Gastrocnemius medialis (tissue), 4 donors: ENCODE results near the gene TGM3. TPM values are rescaled to one million over a fixed set of nuclear protein-coding genes. Genes with fewer than 3 reads are reported as not detected.

ENCODE experiments used
- ATAC-seq, 2 donors: fragments of 150-250 bp; one replicate each; pipeline ENCODE4 v1.9.1; 2016
- DNase-seq, 2 donors: peaks; one replicate each; pipeline ENCODE4 v3.0.0-alpha.2; 2019
- H3K27ac ChIP-seq, 4 donors: fragments of 200-600 bp; sonication (generic); 1 replicate in 1 of 4; 2 replicates in 3 of 4; pipeline ENCODE4 v1.5.1; 2016 to 2018; ENCODE audit warnings: mild to moderate bottlenecking in 2 of 4, moderate library complexity in 1 of 4
- H3K27me3 ChIP-seq, 3 donors: fragments of 200-600 bp; sonication (generic) in 2 of 3; 1 replicate in 1 of 3; 2 replicates in 2 of 3; pipeline versions ENCODE4 v1.5.1 to v1.6.0; 2016 to 2019; ENCODE audit warnings: mild to moderate bottlenecking in 1 of 3, moderate library complexity in 1 of 3
- H3K36me3 ChIP-seq, 2 donors: fragments of 200-600 bp; sonication (generic) in 1 of 2; one replicate each; pipeline ENCODE4 v1.5.1; 2017 to 2018
- H3K4me1 ChIP-seq, 2 donors: fragments of 200-600 bp; sonication (generic) in 1 of 2; one replicate each; pipeline ENCODE4 v1.5.1; 2016 to 2017; ENCODE audit warnings: mild to moderate bottlenecking in 2 of 2
- H3K4me3 ChIP-seq, 4 donors: fragments of 200-600 bp; sonication (generic) in 3 of 4; 1 replicate in 1 of 4; 2 replicates in 3 of 4; pipeline ENCODE4 v1.5.1; 2016 to 2019; ENCODE audit warnings: mild to moderate bottlenecking in 2 of 4
- H3K9me3 ChIP-seq, 3 donors: fragments of 200-600 bp; sonication (generic) in 2 of 3; 1 replicate in 1 of 3; 2 replicates in 2 of 3; pipeline ENCODE4 v1.5.1; 2016 to 2019
- POLR2A ChIP-seq, 2 donors: fragments of 450-650 bp; IDR thresholded peaks; one replicate each; pipeline ENCODE4 v1.6.1; 2017; ENCODE audit warnings: antibody characterized with exemption in 2 of 2, mild to moderate bottlenecking in 2 of 2, moderate library complexity in 2 of 2
- in situ Hi-C, 4 donors: fragments of 200-750 bp; cut with MboI; loops; one replicate each; pipeline versions ENCODE4 v1.15.0 to v1.8.0; 2017; ENCODE audit warnings: low sequenced_read_pairs in 4 of 4
- intact Hi-C: fragments of 100-400 bp; cut with DNase I; formaldehyde crosslinking; loops from one replicate; pipeline ENCODE4 v1.15.1; 2023; ENCODE audit warnings: low total_unique reads
- total RNA-seq, 4 donors: library from RNA; depleted of rRNA; stranded (reverse); fragments of >200 nt; gene quantifications; one replicate each; pipeline versions ENCODE4 v1.1.0 to v1.2.3, GENCODE V29; 2016
- TF ChIP-seq, protein P1 (sequence below), 5 experiments: fragments of 450-650 bp in 3 of 5; fragments of 200-600 bp in 2 of 5; sonication (generic) in 2 of 5; IDR thresholded peaks in 4 of 5; conservative IDR thresholded peaks in 1 of 5; 1 replicate in 4 of 5; 2 replicates in 1 of 5; pipeline ENCODE4 v1.5.1; 2016 to 2019; ENCODE audit warnings: antibody characterized with exemption in 5 of 5, mild to moderate bottlenecking in 3 of 5, moderate library complexity in 3 of 5

Gene TGM3
- total RNA-seq, 4 donors from 2014 or later, result not detected

GRCh38 chr20:2314759-2315439, 19.1 kb downstream of the TGM3 start:
- peak; percentile 65 to 86 for ATAC-seq
- H3K9me3 ChIP-seq, result no peaks in the 10 kb centered on the region
- intact Hi-C loops (no loop called here), in situ Hi-C loops (no loop called here)
- no peaks in the 10 kb centered on the region for H3K4me1 ChIP-seq
- H3K27me3 ChIP-seq, result no peaks in the 10 kb centered on the region
- peak; percentile 43 to 68 for DNase-seq
- TF ChIP-seq POLR2A (IDR thresholded peaks at IDR 0.05), result no peak
- TF ChIP-seq, protein P1, sequence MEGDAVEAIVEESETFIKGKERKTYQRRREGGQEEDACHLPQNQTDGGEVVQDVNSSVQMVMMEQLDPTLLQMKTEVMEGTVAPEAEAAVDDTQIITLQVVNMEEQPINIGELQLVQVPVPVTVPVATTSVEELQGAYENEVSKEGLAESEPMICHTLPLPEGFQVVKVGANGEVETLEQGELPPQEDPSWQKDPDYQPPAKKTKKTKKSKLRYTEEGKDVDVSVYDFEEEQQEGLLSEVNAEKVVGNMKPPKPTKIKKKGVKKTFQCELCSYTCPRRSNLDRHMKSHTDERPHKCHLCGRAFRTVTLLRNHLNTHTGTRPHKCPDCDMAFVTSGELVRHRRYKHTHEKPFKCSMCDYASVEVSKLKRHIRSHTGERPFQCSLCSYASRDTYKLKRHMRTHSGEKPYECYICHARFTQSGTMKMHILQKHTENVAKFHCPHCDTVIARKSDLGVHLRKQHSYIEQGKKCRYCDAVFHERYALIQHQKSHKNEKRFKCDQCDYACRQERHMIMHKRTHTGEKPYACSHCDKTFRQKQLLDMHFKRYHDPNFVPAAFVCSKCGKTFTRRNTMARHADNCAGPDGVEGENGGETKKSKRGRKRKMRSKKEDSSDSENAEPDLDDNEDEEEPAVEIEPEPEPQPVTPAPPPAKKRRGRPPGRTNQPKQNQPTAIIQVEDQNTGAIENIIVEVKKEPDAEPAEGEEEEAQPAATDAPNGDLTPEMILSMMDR (IDR thresholded peaks at IDR 0.05 in 4 of 5, conservative IDR thresholded peaks at IDR 0.05 in 1 of 5), result no peak
- no peaks in the 10 kb centered on the region for H3K36me3 ChIP-seq
- H3K27ac ChIP-seq, result no peak overlapping the region
- H3K4me3 ChIP-seq, result no peak overlapping the region

GRCh38 chr20:2315440-2315778, 19.6 kb downstream of the TGM3 start:
- Histone ChIP-seq H3K27ac (no peak overlapping the region), H3K4me1 (no peaks in the 10 kb centered on the region), H3K36me3 (no peaks in the 10 kb centered on the region), H3K9me3 (no peaks in the 10 kb centered on the region), H3K4me3 (no peak overlapping the region), H3K27me3 (no peaks in the 10 kb centered on the region)
- DNase-seq (no peak), ATAC-seq (no peak)
- intact Hi-C loops (no loop called here), in situ Hi-C loops (no loop called here)
- TF ChIP-seq, protein P1 (IDR thresholded peaks at IDR 0.05 in 4 of 5, conservative IDR thresholded peaks at IDR 0.05 in 1 of 5), result no peak
- TF ChIP-seq POLR2A (IDR thresholded peaks at IDR 0.05), result no peak

- H3K27me3 ChIP-seq, result no peaks in the 10 kb centered on the region
- H3K27ac ChIP-seq, result no peak overlapping the region
- no peak for ATAC-seq
- no peaks in the 10 kb centered on the region for H3K4me1 ChIP-seq
- intact Hi-C loops (no loop called here), in situ Hi-C loops (no loop called here)
- H3K4me3 ChIP-seq, result no peak overlapping the region
- H3K9me3 ChIP-seq, result no peaks in the 10 kb centered on the region
- no peak for DNase-seq
- H3K36me3 ChIP-seq, result no peaks in the 10 kb centered on the region
- no peak for TF ChIP-seq POLR2A (IDR thresholded peaks at IDR 0.05)
- TF ChIP-seq, protein P1 (IDR thresholded peaks at IDR 0.05 in 4 of 5, conservative IDR thresholded peaks at IDR 0.05 in 1 of 5), result no peak
Observed at GRCh38 chr20:2316847-2317495, 21.2 kb downstream of the TGM3 start.

GRCh38 chr20:2320813-2321658, 25.2 kb downstream of the TGM3 start:
- TF ChIP-seq POLR2A (IDR thresholded peaks at IDR 0.05), result no peak
- TF ChIP-seq, protein P1 (IDR thresholded peaks at IDR 0.05 in 4 of 5, conservative IDR thresholded peaks at IDR 0.05 in 1 of 5), result no peak
- in situ Hi-C loops (no loop called here), intact Hi-C loops (no loop called here)
- Histone ChIP-seq H3K27me3 (no peaks in the 10 kb centered on the region), H3K4me3 (no peak overlapping the region), H3K27ac (no peak overlapping the region), H3K36me3 (no peaks in the 10 kb centered on the region), H3K9me3 (no peaks in the 10 kb centered on the region), H3K4me1 (no peaks in the 10 kb centered on the region)
- no peak for DNase-seq
- no peak for ATAC-seq
